HuH-7 (cell line): ENCODE results near the gene MARS1.
A peak's percentile ranks its signal among the peaks of the same experiment; 100 is the strongest.
"Not testable (repeated sequence)": the region's sequence is repeated elsewhere in the genome, so short reads cannot be mapped to it uniquely, and the experiment has no call there.

Experiments
- DNase-seq: peaks from one replicate; pipeline ENCODE4 v3.0.0; 2011; ENCODE audit warnings: low spot score

Gene MARS1

GRCh38 chr12:57517718-57518117 is 29.9 kb downstream of the MARS1 start:
- not testable (repeated sequence) for DNase-seq

- DNase-seq: no peak
Observed at GRCh38 chr12:57518176-57518919, 30.5 kb downstream of the MARS1 start.

- DNase-seq: peak; percentile 50
Observed at GRCh38 chr12:57518920-57519795, 31.3 kb downstream of the MARS1 start.

- no peak for DNase-seq
Observed at GRCh38 chr12:57519796-57520052, 31.9 kb downstream of the MARS1 start.

- DNase-seq: peak; percentile 95
Observed at GRCh38 chr12:57520053-57520818, 32.4 kb downstream of the MARS1 start, which contains the start of gene DDIT3. TSS of gene DDIT3 (minus strand) at chr12:57520514. CDS start at chr12:57517406, 3,108 bp downstream.

GRCh38 chr12:57521525-57522010 is 33.7 kb downstream of the MARS1 start:
- DNase-seq: peak; percentile 48

- DNase-seq: peak; percentile 99
Observed at GRCh38 chr12:57522011-57522886, 34.4 kb downstream of the MARS1 start, which contains the start of gene MBD6. TSS of gene MBD6 (plus strand) at chr12:57522824. CDS start at chr12:57524304, 1,480 bp downstream.

- DNase-seq: peak; percentile 37
Observed at GRCh38 chr12:57522887-57523705, 35.2 kb downstream of the MARS1 start.

GRCh38 chr12:57523706-57524614 is 36.1 kb downstream of the MARS1 start:
- DNase-seq: no peak

GRCh38 chr12:57524814-57525614 is 37.1 kb downstream of the MARS1 start:
- DNase-seq: no peak

- DNase-seq: no peak
Observed at GRCh38 chr12:57525615-57526383, 37.9 kb downstream of the MARS1 start.

GRCh38 chr12:57526477-57527126 is 38.7 kb downstream of the MARS1 start:
- DNase-seq: no peak

GRCh38 chr12:57527184-57527583 is 39.3 kb downstream of the MARS1 start:
- DNase-seq: no peak

- DNase-seq: no peak
Observed at GRCh38 chr12:57528176-57528575, 40.3 kb downstream of the MARS1 start.

GRCh38 chr12:57528831-57529555 is 41.1 kb downstream of the MARS1 start:
- DNase-seq: no peak

GRCh38 chr12:57529831-57530230 is 42.0 kb downstream of the MARS1 start:
- DNase-seq: no peak
